8988T (cell line): ENCODE results near the gene JMJD1C.
"Not testable (repeated sequence)": the region's sequence is repeated elsewhere in the genome, so short reads cannot be mapped to it uniquely, and the experiment has no call there.

Source experiments
- DNase-seq: peaks from one replicate; pipeline ENCODE4 v3.0.0; 2011

JMJD1C gene

DNA sequence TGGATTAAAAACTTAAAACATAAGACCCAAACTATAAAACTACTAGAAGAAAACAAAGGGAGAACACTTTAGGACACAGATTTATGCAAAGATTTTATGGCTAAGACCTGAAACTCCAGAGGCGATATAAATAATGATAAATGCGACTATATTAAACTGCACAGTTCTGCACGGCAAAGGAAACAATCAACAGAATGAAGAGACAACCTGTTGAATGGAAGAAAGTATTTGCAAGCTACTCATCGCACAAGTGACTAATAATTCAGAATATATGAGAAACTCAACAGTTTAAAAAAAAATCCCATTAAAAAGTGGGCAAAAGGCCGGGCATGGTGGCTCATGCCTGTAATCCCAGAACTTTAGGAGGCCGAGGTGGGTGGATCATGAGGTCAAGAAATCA is 73.6 kb downstream of the JMJD1C start:
- DNase-seq: no peak

DNA sequence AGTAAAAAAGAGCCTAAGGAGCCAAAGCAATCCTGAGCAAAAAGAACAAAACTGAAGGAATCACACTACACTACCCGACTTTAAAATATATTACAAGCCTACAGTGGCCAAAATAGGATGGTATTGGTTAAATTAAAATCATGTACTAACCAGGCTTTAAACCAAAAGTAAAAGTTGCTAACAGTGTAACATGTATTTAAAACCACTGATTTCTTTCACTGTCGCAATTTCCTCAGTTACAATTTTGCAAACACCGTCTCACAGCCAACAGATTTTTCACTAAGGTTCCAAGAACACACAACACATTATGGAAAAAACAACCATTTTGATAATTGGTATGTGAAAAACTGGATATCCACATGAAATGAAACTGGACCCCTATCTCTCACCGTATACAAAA is 74.0 kb downstream of the JMJD1C start:
- DNase-seq: no peak

GRCh38 chr10:63390521-63390920 is 75.3 kb downstream of the JMJD1C start:
- DNase-seq: no peak

DNA sequence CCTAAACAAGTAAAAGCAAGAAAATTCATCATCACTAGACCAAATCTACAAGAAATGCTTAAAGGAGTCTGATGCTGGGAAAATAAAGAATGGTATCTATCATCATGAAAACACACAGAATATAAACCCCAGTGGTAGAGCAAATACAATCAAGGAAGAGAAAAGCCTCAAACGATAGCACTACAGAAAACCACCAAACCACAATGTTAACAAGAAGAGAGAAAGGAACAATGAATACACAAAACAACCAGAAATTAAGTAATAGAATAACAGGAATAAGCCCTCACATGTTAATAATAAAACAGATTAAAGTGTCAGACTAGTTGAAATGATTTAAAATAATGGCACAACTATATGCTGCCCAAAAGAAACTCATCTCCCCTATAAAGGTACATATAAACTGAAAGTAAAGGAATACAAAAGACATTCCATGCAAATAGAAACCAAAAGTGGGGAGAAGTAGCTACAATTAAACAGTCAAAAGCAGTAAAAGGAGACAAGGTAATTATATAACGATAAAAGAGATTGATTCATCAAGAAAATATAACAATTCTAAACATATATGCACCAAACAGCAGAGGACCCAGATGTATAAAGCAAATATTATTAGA is 77.3 kb downstream of the JMJD1C start:
- no peak for DNase-seq

- DNase-seq: no peak
Observed at GRCh38 chr10:63385254-63385653, 80.5 kb downstream of the JMJD1C start.

DNA sequence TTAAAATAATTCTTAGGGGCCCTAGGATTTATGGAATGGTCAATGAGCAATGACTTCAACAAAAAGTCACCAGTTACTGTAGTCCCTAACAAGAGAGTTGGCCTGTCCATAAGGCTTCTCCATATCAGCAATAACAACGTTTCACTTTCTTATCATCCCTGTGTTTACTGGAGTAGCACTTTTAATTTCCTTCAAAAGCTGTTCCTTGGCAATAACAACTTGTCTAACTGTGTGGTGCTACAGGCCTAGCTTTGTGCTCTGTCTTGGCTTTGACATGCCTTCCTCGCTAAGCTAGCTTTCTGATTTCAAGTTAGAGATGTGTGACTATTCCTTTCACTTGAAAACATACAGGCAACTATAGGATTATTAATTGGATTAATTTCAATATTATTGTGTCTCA is 81.1 kb downstream of the JMJD1C start:
- no peak for DNase-seq

GRCh38 chr10:63384001-63384400 is 81.8 kb downstream of the JMJD1C start:
- DNase-seq: no peak

GRCh38 chr10:63383141-63383540 is 82.6 kb downstream of the JMJD1C start:
- DNase-seq: no peak

GRCh38 chr10:63382066-63382465 is 83.7 kb downstream of the JMJD1C start:
- no peak for DNase-seq

DNA sequence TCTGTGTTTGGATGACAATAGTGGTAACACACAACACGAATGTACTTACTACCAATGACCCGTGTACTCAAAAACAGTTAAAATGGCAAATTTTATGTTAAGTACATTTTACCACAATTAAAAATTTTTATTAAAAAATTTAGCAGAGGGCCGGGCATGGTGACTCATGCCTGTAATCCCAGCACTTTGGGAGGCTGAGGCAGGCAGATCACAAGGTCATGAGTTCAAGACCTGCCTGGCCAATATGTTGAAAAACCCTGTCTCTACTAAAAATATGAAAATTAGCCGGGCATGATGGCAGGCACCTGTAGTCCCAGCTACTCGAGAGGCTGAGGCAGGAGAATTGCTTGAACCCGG is 88.5 kb downstream of the JMJD1C start:
- DNase-seq: not testable (repeated sequence)

GRCh38 chr10:63376560-63377304 is 89.0 kb downstream of the JMJD1C start:
- no peak for DNase-seq

- no peak for DNase-seq
Observed at GRCh38 chr10:63375859-63376258, 89.9 kb downstream of the JMJD1C start.

DNA sequence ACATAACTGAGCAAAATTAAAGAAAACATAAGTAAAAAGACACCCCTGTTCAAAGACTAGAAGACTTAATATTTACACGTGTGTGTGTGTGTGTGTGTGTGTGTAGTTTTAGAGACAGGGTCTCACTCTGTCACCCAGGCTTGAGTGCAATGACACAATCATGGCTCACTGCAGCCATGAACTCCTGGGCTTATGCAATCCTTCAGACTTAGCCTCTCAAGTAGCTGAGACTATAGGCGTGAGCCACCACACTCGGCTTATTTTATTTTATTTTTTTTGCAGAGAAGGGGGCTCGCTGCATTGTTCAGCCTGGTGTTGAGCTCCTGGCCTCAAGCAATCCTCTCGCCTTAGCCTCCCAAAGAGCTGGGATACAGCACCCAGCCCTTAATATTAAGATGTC is 90.3 kb downstream of the JMJD1C start:
- no peak for DNase-seq

DNA sequence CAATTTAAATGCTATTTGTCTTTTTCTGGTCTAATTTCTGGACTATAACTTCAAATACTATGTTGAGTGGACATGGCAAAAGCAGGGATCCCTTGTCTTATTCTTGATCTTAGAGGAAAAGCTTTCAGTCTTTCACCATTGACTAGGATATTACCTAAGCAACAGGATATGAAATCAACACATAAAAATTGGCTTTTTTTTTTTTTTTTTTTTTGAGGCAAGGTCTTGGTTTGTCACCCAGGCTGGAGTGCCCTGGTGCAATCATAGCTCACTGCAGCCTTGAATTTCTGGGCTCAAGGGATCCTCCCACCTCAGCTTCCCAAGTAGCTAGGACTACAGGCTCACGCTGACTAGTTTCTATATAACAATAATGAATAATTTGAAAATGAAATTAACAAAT is 90.8 kb downstream of the JMJD1C start:
- DNase-seq: no peak

GRCh38 chr10:63373176-63373575 is 92.6 kb downstream of the JMJD1C start:
- DNase-seq: no peak

DNA sequence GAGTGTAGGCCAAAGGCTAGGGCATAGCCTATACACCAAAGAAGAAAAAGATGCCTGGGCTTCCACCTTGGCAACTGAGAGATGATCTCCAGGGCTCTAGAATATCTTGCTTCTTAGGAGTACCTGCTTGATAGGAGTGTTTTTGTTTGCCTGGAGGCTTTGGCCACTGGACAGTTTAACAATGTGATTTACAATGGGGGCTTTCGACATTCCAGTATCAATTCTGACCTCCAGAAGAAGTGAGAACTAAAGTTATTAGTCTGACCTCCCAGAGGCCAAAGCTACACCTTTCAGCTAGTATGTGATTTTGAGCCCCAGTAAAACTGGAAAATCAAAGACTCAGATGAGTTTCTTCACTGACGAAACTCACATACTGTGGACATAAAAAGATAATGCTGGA is 96.1 kb downstream of the JMJD1C start:
- DNase-seq: no peak

GRCh38 chr10:63368365-63368764 is 97.4 kb downstream of the JMJD1C start:
- DNase-seq: no peak

DNA sequence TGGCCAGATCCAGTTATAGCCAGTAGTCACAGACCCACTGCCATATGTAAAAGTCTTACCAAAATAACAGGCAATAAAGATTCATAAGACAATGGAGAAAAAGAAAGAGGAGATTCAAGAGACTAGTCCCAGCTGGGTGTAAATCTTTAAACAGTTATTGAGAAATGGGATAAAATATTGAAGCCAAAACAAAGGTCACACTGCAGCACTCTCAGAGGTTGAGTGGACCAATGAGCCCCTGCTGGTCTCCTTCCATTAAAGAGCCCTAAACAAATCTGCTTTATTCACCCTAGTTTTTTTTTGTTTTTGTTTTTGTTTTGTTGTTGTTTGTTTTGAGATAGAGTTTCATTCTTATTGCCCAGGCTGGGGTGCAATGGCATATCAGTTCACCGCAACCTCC is 98.8 kb downstream of the JMJD1C start:
- no peak for DNase-seq

DNA sequence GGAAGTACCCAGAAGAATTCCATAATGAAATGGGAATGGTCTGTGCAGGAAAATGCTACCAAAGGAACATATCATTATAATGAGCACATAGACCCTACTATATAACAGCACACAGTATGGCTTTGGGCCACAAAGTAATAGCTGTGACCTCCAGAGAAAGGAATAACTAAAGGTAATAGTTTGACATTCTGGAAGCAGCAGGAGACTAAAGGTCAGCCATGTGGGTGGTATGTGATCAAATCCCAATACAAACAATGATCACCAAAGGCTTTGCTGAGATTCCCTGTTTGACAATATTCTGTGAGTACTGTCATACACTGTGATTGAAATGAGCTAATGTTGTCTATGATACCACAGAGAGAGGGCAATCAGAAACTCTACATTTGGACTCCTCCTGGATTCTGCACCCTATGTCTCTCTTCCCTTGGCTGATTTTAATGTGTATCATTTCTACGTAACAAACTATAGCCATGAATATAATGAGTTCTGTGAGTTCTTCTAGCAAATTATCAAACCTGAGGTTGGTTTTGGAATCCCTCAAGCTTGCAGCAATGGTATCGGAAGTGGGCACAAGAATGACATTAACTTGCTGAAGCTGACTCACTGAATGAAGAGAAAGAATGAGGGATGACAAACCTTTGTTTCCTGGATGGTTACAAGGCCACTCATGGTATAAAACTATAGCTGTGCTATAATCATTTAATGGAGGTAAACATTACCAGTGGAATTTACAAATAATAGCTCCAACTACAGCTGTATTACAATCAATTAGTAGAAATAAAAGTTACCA is 99.6 kb downstream of the JMJD1C start:
- no peak for DNase-seq

DNA sequence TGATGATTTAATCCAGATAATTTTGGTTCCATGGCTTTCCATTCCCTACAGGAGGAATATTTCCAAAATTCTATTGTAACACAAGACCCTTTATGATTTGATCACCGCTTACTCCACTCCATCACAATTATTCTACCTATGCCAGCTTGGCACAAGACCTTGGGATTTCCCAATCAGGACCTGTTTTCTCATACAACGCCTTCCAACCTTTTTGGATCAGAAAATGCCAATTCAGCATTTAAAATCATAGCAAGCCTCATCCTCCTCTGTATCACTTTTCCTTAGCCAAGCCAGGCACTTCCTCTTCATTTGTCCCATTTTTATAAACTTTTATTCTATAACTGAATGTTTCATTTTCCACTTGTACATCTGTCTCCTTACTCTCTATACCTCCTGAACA is 100.9 kb downstream of the JMJD1C start:
- DNase-seq: no peak

- no peak for DNase-seq
Observed at GRCh38 chr10:63363951-63364350, 101.8 kb downstream of the JMJD1C start.

DNA sequence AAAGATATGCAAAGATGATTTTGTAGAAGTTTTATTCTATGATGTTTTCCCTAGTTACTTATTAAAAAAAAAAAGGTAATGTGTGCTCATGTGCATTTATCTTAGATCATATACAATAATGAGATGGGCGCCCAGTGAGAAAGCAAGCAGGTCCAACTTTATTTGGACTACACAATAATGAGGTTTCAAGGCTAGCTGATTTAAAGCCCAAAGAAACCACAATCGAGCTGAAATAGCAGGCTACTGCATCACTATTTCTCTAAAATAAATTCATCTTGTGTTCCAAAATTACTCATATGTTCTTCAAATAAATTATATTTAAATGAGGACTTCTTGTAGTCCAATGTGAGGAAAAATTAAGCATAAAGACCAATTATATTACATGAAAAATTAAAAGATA is 110.1 kb downstream of the JMJD1C start:
- no peak for DNase-seq

- no peak for DNase-seq
Observed at GRCh38 chr10:63352976-63353375, 112.8 kb downstream of the JMJD1C start.

- no peak for DNase-seq
Observed at GRCh38 chr10:63348245-63348850, 117.4 kb downstream of the JMJD1C start.
